GM12878 (cell line): ENCODE measurements around the gene TMPRSS6. TPM values are rescaled to one million over a fixed set of nuclear protein-coding genes. Genes with fewer than 3 reads are reported as not detected.
A peak's percentile ranks its signal among the peaks of the same experiment; 100 is the strongest.

Source experiments
- ATAC-seq: fragments of 200-7000 bp; cut with Tn5 transposase; 3 replicates; pipeline ENCODE4 v1.9.1; 2020; ENCODE audit warnings: mild to moderate bottlenecking, moderate library complexity
- BruUV-seq: library from RNA; stranded (reverse); fragments of 400-500 nt; replicated peaks from 2 replicates; lab custom pipeline; 2021; lab: Mats Ljungman, UMichigan
- CTCF ChIA-PET: fragments of 300-600 bp; sonication (Branson Sonifier 250); formaldehyde crosslinking; extraction: SDS; loops from one replicate; lab custom pipeline; 2021; ENCODE audit warnings: inconsistent platforms; lab: Yijun Ruan, JAX
- POLR2A ChIA-PET: fragments of 350-600 bp; formaldehyde crosslinking; extraction: SDS; loops from one replicate; lab custom pipeline; 2021; ENCODE audit warnings: inconsistent platforms; lab: Charles Lee
- RAD21 ChIA-PET: fragments of 300-600 bp; sonication (Branson Sonifier 250); formaldehyde crosslinking; loops from one replicate; lab custom pipeline; 2023; ENCODE audit warnings: antibody characterized with exemption; ENCODE audit not compliant: unreplicated experiment; lab: Charles Lee
- SMC1A ChIA-PET: fragments of 300-600 bp; sonication (Branson Sonifier 250); formaldehyde crosslinking; loops from one replicate; lab custom pipeline; 2023; ENCODE audit not compliant: unreplicated experiment, uncharacterized antibody; lab: Charles Lee
- DNase-seq: peaks from one replicate; pipeline ENCODE4 v3.0.0-alpha.2; 2011; ENCODE audit warnings: low read depth, low spot score
- FAIRE-seq: peaks from 3 replicates; lab custom pipeline; 2011; peaks lifted over from hg19 to GRCh38; lab: Jason Lieb, UNC
- H2AFZ ChIP-seq: 2 replicates; pipeline ENCODE4 v1.6.0; 2011; ENCODE audit warnings: low read depth, low read length, control low read depth; ENCODE audit not compliant: control insufficient read depth
- H3K27ac ChIP-seq: 2 replicates; pipeline ENCODE4 v1.5.1; 2011; ENCODE audit warnings: control low read depth; ENCODE audit not compliant: control insufficient read depth, insufficient read depth
- H3K27me3 ChIP-seq, 2 experiments: replicated peaks in 1 of 2; 2 replicates each; pipeline versions ENCODE4 v1.6.0 to v1.6.1; 2011; ENCODE audit warnings: low read length in 1 of 2; ENCODE audit not compliant: control insufficient read depth in 2 of 2, insufficient read depth in 2 of 2
- H3K36me3 ChIP-seq, 2 experiments: 2 replicates each; pipeline ENCODE4 v1.5.1; 2011; ENCODE audit warnings: low read length in 1 of 2; ENCODE audit not compliant: control insufficient read depth in 2 of 2, insufficient read depth in 2 of 2
- H3K4me1 ChIP-seq: 2 replicates; pipeline ENCODE4 v1.6.1; 2011; ENCODE audit warnings: mild to moderate bottlenecking, low read length, moderate library complexity, mixed read lengths; ENCODE audit not compliant: control insufficient read depth, insufficient read depth
- H3K4me2 ChIP-seq: 2 replicates; pipeline ENCODE4 v1.6.0; 2011; ENCODE audit warnings: control low read depth; ENCODE audit not compliant: control insufficient read depth, insufficient read depth
- H3K4me3 ChIP-seq: fragments of 200-600 bp; sonication (generic); 2 replicates; pipeline ENCODE4 v1.5.1; 2016
- H3K79me2 ChIP-seq: 2 replicates; pipeline ENCODE4 v1.6.0; 2011; ENCODE audit warnings: low read length; ENCODE audit not compliant: control insufficient read depth, insufficient read depth
- H3K9ac ChIP-seq: 2 replicates; pipeline ENCODE4 v1.8.0; 2011; ENCODE audit warnings: low read length, control low read depth, mixed read lengths; ENCODE audit not compliant: control insufficient read depth, insufficient read depth
- H3K9me3 ChIP-seq: replicated peaks from 3 replicates; pipeline ENCODE4 v1.5.1; 2011; ENCODE audit warnings: mild to moderate bottlenecking, low read length; ENCODE audit not compliant: control insufficient read depth, insufficient read depth
- H4K20me1 ChIP-seq: 2 replicates; pipeline ENCODE4 v1.6.0; 2011; ENCODE audit not compliant: control insufficient read depth, insufficient read depth
- ATF7 ChIP-seq: fragments of 450-650 bp; IDR thresholded peaks from 2 replicates; pipeline ENCODE4 v1.6.1; 2016; ENCODE audit warnings: low read depth, mild to moderate bottlenecking
- CBFB ChIP-seq: IDR thresholded peaks from 2 replicates; pipeline ENCODE4 v1.6.1; 2016; ENCODE audit warnings: antibody characterized with exemption, low read depth
- KDM1A ChIP-seq: fragments of 200-600 bp; sonication (generic); IDR thresholded peaks from 2 replicates; pipeline ENCODE4 v1.6.1; 2016; ENCODE audit warnings: borderline replicate concordance
- NFXL1 ChIP-seq: fragments of 450-650 bp; IDR thresholded peaks from 2 replicates; pipeline ENCODE4 v1.6.1; 2017; ENCODE audit warnings: antibody characterized with exemption, mild to moderate bottlenecking, borderline replicate concordance
- SMARCA5 ChIP-seq: fragments of 450-650 bp; IDR thresholded peaks from 2 replicates; pipeline ENCODE4 v1.6.1; 2017; ENCODE audit warnings: mild to moderate bottlenecking
- SRF ChIP-seq, 2 experiments: IDR thresholded peaks; 2 replicates each; pipeline ENCODE4 v1.6.1; 2011; ENCODE audit warnings: low read depth in 2 of 2, low read length in 2 of 2, mild to moderate bottlenecking in 1 of 2, moderate library complexity in 1 of 2
- TARDBP ChIP-seq: IDR thresholded peaks from 2 replicates; pipeline ENCODE4 v1.6.1; 2016; ENCODE audit warnings: borderline replicate concordance
- WGBS: methylation state at CpG from one replicate; pipeline ENCODE4 v1.1.6; 2016; ENCODE audit warnings: low lambda C conversion rate; ENCODE audit not compliant: insufficient replicate concordance, insufficient coverage; ENCODE audit errors: missing lambda C conversion rate; 5-methylcytosine and 5-hydroxymethylcytosine counted together
- in situ Hi-C: fragments of 300-500 bp; cut with MboI; formaldehyde crosslinking; loops from 9 replicates; pipeline ENCODE4 v1.14.3; 2018; ENCODE audit warnings: mixed read lengths
- intact Hi-C: fragments of 100-400 bp; cut with micrococcal nuclease; formaldehyde crosslinking; loops from one replicate; pipeline ENCODE4 v1.14.2; 2022; ENCODE audit not compliant: unreplicated experiment
- polyA plus RNA-seq, 11 experiments: library from polyadenylated mRNA; depleted of rRNA in 4 of 11; unstranded in 6 of 11; stranded (reverse) in 5 of 11; fragments of >200 nt; fragmentation: Nextera tagmentation in 4 of 11; fragmentation: Illumina TruSeq in 1 of 11; extraction: Ambion mirVana in 4 of 11; extraction: Trizol in 1 of 11; gene quantifications; 1 replicate in 1 of 11; 2 replicates in 10 of 11; pipeline versions ENCODE4 v1.2.1 to v1.2.3, GENCODE V29; 2011 to 2016; ENCODE audit warnings: inconsistent platforms in 2 of 11, missing spikeins in 2 of 11, low read depth in 1 of 11
- total RNA-seq, 4 experiments: library from RNA; depleted of rRNA in 3 of 4; stranded (reverse); fragments of >200 nt in 3 of 4; fragmentation: Illumina TruSeq in 1 of 4; extraction: Trizol in 1 of 4; gene quantifications; 2 replicates each; pipeline versions ENCODE4 v1.2.1 to v1.2.3, GENCODE V29; 2013 to 2021
- TF ChIP-seq, protein P1 (sequence below): IDR thresholded peaks from 2 replicates; pipeline ENCODE4 v1.6.1; 2011; ENCODE audit warnings: borderline replicate concordance, low read depth, mild to moderate bottlenecking, moderate library complexity, low read length; ENCODE audit not compliant: insufficient read depth, poor library complexity, severe bottlenecking

Gene TMPRSS6
- total and polyA plus RNA-seq, 10 of the 15 experiments (the other 5 are each of a cell fraction or from before 2014, with no cell fraction given): 0.06 to 0.69 (median 0.19) TPM; not detected in 6

DNA sequence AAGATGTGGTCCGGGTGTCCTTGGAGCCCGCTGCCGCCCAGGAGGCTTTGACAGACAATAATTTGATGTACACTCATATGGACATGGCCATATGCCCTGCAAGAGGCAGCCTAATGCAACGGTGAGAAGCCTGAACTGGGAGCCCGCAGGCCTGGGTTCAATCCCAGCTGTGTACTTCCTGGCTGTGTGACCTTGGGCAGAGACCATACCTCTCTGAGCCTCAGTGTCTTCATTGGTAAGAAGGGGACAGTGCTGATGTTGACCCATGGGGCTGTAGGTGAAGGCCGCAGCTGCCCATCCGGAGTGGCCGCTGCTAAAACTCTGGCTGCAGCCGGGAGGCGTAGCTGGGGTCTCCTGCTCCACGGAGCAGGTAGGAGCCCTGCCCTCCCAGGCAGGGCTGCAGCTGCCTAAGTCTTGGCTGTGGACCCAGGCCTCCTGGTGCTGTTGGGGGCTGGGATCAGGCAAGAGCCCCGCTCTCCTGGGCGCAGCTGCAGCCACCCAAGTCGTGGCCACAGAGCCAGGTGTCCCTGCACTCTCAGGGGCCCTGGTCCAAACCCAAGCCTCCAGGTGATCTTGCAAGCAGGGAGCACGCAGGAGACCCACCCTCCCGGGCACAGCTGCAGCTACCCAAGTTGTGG, 31.3 kb upstream of the TMPRSS6 start:
- no peak for FAIRE-seq
- H4K20me1 ChIP-seq: no peaks in the 10 kb centered on the region
- DNase-seq: no peak
- peaks cover 27 to 62% of the 10 kb centered on the region in 2 experiments for H3K36me3 ChIP-seq
- ChIA-PET CTCF (interaction anchor here (1.0 to 1.9 kb wide), 6 partner anchors 8 to 62 kb away, joined by 3 to 8 read pairs (median 4); partner anchors contain the start of gene IL2RB), POLR2A (interaction anchor here (1.1 to 1.6 kb wide), 4 partner anchors 8 to 17 kb away, joined by 3 to 6 read pairs (median 4); partner anchors contain the start of gene IL2RB), SMC1A (interaction anchor here (1.0 to 2.8 kb wide), 5 partner anchors 9 to 104 kb away, joined by 3 to 19 read pairs (median 6); partner anchors contain the start of gene IL2RB), RAD21 (interaction anchor here (0.6 to 2.1 kb wide), 4 partner anchors 9 to 452 kb away, joined by 3 to 8 read pairs (median 6); partner anchors contain the start of gene IL2RB)
- no peaks in the 10 kb centered on the region for H3K27me3 ChIP-seq
- in situ Hi-C loops: no loop called here
- no peaks in the 10 kb centered on the region for H3K9me3 ChIP-seq
- intact Hi-C loops: loop anchor here (10.0 kb wide), 1 partner anchor 54 kb away; no protein-coding TSS in a partner anchor
- TF ChIP-seq, protein P1, sequence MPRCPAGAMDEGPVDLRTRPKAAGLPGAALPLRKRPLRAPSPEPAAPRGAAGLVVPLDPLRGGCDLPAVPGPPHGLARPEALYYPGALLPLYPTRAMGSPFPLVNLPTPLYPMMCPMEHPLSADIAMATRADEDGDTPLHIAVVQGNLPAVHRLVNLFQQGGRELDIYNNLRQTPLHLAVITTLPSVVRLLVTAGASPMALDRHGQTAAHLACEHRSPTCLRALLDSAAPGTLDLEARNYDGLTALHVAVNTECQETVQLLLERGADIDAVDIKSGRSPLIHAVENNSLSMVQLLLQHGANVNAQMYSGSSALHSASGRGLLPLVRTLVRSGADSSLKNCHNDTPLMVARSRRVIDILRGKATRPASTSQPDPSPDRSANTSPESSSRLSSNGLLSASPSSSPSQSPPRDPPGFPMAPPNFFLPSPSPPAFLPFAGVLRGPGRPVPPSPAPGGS: no peak
- TF ChIP-seq KDM1A: no peak
- TF ChIP-seq TARDBP: no peak
- no peak for TF ChIP-seq CBFB
- 0 out of 2 replicates have a peak, but pooled peaks have one; percentile 40 for TF ChIP-seq NFXL1
- no peak for TF ChIP-seq ATF7
- 0 out of 2 replicates have a peak, but pooled peaks have one; percentile 17 for TF ChIP-seq SMARCA5
- no peak for TF ChIP-seq SRF (IDR thresholded peaks at IDR 0.05; ENCODE audit: low read depth in 2 of 2, low read length in 2 of 2)
- peaks cover 19% of the 10 kb centered on the region for H3K79me2 ChIP-seq
- H3K4me1 ChIP-seq: peaks cover 18% of the 10 kb centered on the region
- H2AFZ ChIP-seq: no peak overlapping the region
- no peak for ATAC-seq
- no peak overlapping the region for H3K4me2 ChIP-seq
- H3K4me3 ChIP-seq: no peak overlapping the region
- 80% methylated on average over 16 of the region's 16 CpGs for WGBS
- H3K27ac ChIP-seq: no peak overlapping the region
- no peak overlapping the region for H3K9ac ChIP-seq
- no TSS peak for BruUV-seq
